ENCODE data around the gene ZFP57.

ZFP57 gene

DNA sequence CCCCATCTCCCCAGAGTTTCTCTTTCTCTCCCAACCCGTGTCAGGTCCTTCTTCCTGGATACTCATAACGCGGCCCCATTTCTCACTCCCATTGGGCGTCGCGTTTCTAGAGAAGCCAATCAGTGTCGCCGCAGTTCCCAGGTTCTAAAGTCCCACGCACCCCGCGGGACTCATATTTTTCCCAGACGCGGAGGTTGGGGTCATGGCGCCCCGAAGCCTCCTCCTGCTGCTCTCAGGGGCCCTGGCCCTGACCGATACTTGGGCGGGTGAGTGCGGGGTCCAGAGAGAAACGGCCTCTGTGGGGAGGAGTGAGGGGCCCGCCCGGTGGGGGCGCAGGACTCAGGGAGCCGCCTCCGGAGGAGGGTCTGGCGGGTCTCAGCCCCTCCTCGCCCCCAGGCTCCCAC lies 42.3 kb upstream of the ZFP57 start, which contains the start of gene HLA-F:
Gene HLA-F, plus strand, starts transcription at position 173 of the 404 bp plus-strand sequence. Its CDS starts 30 bp downstream, at position 203.
- Histone ChIP-seq H3K9ac (ENCODE audit: low read length) (peak within 1 kb of the TSS; percentile 40), H2AFZ (ENCODE audit: low read depth, low read length, severe bottlenecking) (peak within 1 kb of the TSS; percentile 87), H3K4me2 (ENCODE audit: low read depth, low read length, poor library complexity, severe bottlenecking) (peak within 1 kb of the TSS; percentile 47), H3K27me3 (ENCODE audit: low read length) (no peaks in the 10 kb centered on the region), H3K79me2 (ENCODE audit: insufficient read depth, low read length) (no peaks in the 10 kb centered on the region), H3K4me3 (ENCODE audit: insufficient read depth, low read length, poor library complexity, severe bottlenecking) (peak within 1 kb of the TSS; percentile 46), H3K9me2 (replicated peaks; ENCODE audit: insufficient read depth, low read length) (no peaks in the 10 kb centered on the region), H4K20me1 (ENCODE audit: low read depth, low read length) (no peaks in the 10 kb centered on the region), H3K27ac (ENCODE audit: low read depth, low read length) (no peak within 1 kb of the TSS), H3F3A (ENCODE audit: insufficient read depth) (no peaks in the 10 kb centered on the region), H3K9me3 (ENCODE audit: insufficient read depth, low read length) (no peaks in the 10 kb centered on the region), H3K36me3 (ENCODE audit: low read length) (no peaks in the 10 kb centered on the region)
- TF ChIP-seq EZH2phosphoT487 (conservative IDR thresholded peaks at IDR 0.05; ENCODE audit: low read length), result no peak
- TF ChIP-seq, protein P1, sequence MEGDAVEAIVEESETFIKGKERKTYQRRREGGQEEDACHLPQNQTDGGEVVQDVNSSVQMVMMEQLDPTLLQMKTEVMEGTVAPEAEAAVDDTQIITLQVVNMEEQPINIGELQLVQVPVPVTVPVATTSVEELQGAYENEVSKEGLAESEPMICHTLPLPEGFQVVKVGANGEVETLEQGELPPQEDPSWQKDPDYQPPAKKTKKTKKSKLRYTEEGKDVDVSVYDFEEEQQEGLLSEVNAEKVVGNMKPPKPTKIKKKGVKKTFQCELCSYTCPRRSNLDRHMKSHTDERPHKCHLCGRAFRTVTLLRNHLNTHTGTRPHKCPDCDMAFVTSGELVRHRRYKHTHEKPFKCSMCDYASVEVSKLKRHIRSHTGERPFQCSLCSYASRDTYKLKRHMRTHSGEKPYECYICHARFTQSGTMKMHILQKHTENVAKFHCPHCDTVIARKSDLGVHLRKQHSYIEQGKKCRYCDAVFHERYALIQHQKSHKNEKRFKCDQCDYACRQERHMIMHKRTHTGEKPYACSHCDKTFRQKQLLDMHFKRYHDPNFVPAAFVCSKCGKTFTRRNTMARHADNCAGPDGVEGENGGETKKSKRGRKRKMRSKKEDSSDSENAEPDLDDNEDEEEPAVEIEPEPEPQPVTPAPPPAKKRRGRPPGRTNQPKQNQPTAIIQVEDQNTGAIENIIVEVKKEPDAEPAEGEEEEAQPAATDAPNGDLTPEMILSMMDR (IDR thresholded peaks at IDR 0.05; ENCODE audit: insufficient read depth, low read length, poor library complexity, severe bottlenecking), result no peak

DNA sequence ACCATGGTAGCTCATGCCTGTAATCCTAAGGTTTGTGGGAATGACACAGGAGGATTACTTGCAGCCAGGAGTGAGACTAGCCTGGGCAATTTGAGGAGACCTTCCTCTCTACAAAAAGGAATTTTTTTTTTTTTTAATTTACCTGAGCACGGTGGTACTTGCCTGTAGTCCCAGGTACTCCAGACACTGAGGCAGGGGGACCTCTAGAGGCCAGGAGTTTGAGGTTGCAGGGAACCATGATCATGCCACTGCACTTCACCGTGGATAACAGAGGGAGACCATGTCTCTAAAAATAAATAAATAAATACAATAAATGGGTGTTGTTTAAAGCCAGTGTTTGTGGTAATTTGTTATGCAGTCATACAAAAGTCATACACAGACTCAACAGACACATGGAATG lies 39.9 kb upstream of the ZFP57 start:
- H3K9ac ChIP-seq (ENCODE audit: low read length), result no peak overlapping the region
- H3K9me2 ChIP-seq (replicated peaks; ENCODE audit: insufficient read depth, low read length), result no peaks in the 10 kb centered on the region
- H3K27me3 ChIP-seq (ENCODE audit: low read length), result no peaks in the 10 kb centered on the region
- no peaks in the 10 kb centered on the region for H3K36me3 ChIP-seq (ENCODE audit: low read length)
- no peaks in the 10 kb centered on the region for H3F3A ChIP-seq (ENCODE audit: insufficient read depth)
- no peak overlapping the region for H3K4me3 ChIP-seq (ENCODE audit: insufficient read depth, low read length, poor library complexity, severe bottlenecking)
- H2AFZ ChIP-seq (ENCODE audit: low read depth, low read length, severe bottlenecking), result no peak overlapping the region
- no peaks in the 10 kb centered on the region for H3K79me2 ChIP-seq (ENCODE audit: insufficient read depth, low read length)
- H4K20me1 ChIP-seq (ENCODE audit: low read depth, low read length), result no peaks in the 10 kb centered on the region
- no peaks in the 10 kb centered on the region for H3K9me3 ChIP-seq (ENCODE audit: insufficient read depth, low read length)
- TF ChIP-seq, protein P1 (IDR thresholded peaks at IDR 0.05; ENCODE audit: insufficient read depth, low read length, poor library complexity, severe bottlenecking), result peak; percentile 21
- no peak for TF ChIP-seq EZH2phosphoT487 (conservative IDR thresholded peaks at IDR 0.05; ENCODE audit: low read length)
- H3K4me2 ChIP-seq (ENCODE audit: low read depth, low read length, poor library complexity, severe bottlenecking), result no peak overlapping the region
- no peak overlapping the region for H3K27ac ChIP-seq (ENCODE audit: low read depth, low read length)

DNA sequence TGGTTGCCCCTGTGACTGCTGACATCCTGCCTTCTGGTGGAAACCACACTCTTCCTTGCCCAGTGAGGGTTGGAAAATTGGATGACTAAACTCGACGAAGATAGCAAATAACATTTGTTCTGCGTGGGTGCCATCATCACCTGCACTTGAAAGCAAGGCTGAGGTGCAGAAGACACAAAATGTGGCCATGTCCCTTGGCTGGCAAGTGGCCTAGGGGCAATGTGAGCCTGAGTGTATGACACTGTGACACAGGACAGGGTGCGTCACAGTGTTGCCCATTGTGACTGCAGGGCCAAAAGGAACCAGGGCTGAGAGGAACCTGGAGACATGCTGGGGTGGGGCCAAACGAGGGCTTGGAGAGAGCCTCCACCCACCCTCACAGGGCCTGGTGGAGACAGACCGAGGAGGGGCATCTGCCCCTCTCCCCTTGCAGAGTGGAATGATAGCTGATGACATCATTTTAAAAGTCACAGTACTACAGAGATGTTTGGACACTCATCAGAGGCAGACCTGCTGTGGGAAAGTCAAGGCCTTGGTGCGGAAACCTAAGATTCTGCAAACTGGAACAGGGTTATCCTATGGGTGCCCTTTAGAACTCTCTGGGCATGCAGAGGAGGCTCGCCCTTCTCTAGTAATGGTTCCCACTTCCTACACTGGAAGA lies 29.5 kb upstream of the ZFP57 start:
- Histone ChIP-seq H3K9me3 (ENCODE audit: insufficient read depth, low read length) (no peaks in the 10 kb centered on the region), H3K9me2 (replicated peaks; ENCODE audit: insufficient read depth, low read length) (no peaks in the 10 kb centered on the region), H4K20me1 (ENCODE audit: low read depth, low read length) (no peaks in the 10 kb centered on the region), H3K4me2 (ENCODE audit: low read depth, low read length, poor library complexity, severe bottlenecking) (no peak overlapping the region), H3K27me3 (ENCODE audit: low read length) (no peaks in the 10 kb centered on the region), H3F3A (ENCODE audit: insufficient read depth) (no peaks in the 10 kb centered on the region), H3K27ac (ENCODE audit: low read depth, low read length) (no peak overlapping the region), H3K4me3 (ENCODE audit: insufficient read depth, low read length, poor library complexity, severe bottlenecking) (no peak overlapping the region), H3K9ac (ENCODE audit: low read length) (no peak overlapping the region), H3K36me3 (ENCODE audit: low read length) (no peaks in the 10 kb centered on the region), H2AFZ (ENCODE audit: low read depth, low read length, severe bottlenecking) (no peak overlapping the region), H3K79me2 (ENCODE audit: insufficient read depth, low read length) (no peaks in the 10 kb centered on the region)
- TF ChIP-seq, protein P1 (IDR thresholded peaks at IDR 0.05; ENCODE audit: insufficient read depth, low read length, poor library complexity, severe bottlenecking), result no peak
- no peak for TF ChIP-seq EZH2phosphoT487 (conservative IDR thresholded peaks at IDR 0.05; ENCODE audit: low read length)
